ENCODE results near the gene ARID1B.

DNA sequence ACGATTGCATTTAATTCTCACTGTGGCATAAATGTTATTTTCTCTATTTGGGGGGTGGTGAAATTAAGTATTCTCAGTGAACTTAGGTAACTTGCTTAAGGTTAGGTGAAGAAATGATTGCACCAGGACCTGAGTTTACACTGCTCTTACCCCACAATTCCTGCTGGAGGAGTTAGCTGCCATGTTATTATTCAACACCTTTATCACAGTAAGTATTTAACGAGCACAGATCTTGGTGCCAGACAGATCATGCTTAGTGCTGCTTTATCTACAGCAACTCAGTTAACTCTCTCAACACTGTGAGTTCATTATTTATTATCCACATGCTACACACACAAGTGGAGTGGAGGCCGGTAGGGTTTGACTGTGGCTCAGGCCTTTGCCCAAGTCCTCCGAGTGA lies 296.4 kb downstream of the ARID1B start:
- TF ChIP-seq POLR2A (IDR thresholded peaks at IDR 0.05) (no peak), CTCF (IDR thresholded peaks at IDR 0.05) (no peak)
